ENCODE results near the gene CD72.
"Not testable (repeated sequence)": the region's sequence is repeated elsewhere in the genome, so short reads cannot be mapped to it uniquely, and the experiment has no call there.

CD72 gene

GRCh38 chr9:35617548-35617947 lies 665 bp downstream of the CD72 start:
- no peak for DNase-seq (ENCODE audit: low read depth, low spot score)

DNA sequence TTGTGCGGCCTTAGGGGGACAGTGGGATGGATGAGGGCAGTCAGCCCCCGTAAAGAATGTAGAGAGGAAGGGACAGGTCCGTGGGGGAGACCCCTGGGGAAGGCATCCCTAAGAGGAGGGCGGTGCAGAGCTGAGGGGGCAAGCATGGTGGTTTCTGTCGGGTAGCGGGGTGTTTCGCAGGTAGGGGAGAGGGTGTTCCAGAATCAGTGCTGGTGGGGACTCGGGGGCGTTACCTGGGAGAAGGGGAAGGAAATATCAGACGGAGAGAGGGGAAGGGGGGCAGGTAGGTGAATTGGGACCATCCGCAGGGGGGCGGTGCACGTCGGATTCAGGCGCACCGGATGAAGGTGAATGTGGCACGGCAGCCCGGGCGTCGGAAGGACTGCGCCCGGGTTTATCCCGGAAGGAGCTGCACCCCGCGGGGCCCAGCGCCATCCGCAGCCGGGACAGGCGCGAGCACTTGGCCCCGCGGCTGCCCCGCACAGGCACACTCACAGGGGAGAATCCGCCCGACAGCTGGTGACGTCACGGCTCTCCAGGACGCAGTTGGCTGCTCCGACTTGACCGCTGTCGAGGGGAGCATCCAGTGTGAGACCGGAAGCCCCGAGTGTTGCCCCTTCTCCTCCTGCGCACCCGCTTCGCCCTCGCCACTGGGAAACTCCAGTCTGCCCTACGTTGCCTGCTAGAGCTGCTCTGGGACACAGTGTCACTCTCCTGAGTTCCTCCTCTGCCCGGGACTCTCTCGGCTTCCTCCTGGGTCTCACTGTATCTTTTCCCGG lies 1.3 kb downstream of the CD72 start:
- no peak for DNase-seq (ENCODE audit: low read depth, low spot score)

- DNase-seq (ENCODE audit: low read depth, low spot score) = no peak
These were observed 2.1 kb downstream of the CD72 start for GRCh38 chr9:35615981-35616680.

DNA sequence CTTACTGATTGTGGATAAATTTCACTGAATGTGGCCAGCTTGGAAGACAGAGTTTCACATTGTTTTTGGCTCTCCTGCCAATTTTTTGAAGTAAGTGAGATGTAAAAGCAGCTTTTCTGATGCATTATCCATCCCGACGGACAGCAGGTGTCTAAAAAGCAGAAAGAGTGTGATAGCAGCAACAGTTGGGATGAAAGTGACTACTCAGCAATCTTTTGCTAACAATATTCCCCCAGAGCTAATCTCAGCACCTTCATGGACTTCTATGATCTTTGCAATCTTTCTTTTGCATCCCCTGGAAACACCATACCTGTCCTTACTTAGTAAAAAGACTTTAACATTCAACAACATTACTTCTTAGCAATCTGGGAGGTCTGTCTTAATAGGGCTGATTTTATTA lies 5.4 kb downstream of the CD72 start:
- no peak for DNase-seq (ENCODE audit: low read depth, low spot score)

DNA sequence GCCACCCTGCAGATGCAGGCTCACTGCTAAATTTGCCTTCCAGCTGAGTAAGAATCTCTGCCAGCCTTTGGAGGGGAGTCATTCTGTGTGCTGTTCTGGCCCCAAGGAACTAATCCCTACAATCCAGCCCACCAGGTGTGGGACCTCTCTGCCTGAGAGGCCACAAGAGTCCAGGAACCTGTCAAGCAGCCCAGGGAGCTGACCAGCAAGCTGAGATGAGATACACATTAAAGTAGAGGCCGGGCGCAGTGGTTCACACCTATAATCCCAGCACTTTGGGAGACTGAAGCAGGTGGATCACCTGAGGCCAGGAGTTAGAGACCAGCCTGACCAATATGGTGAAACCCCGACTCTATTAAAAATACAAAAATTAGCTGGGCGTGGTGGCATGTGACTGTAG lies 6.1 kb downstream of the CD72 start:
- DNase-seq (ENCODE audit: low read depth, low spot score) = not testable (repeated sequence)

DNA sequence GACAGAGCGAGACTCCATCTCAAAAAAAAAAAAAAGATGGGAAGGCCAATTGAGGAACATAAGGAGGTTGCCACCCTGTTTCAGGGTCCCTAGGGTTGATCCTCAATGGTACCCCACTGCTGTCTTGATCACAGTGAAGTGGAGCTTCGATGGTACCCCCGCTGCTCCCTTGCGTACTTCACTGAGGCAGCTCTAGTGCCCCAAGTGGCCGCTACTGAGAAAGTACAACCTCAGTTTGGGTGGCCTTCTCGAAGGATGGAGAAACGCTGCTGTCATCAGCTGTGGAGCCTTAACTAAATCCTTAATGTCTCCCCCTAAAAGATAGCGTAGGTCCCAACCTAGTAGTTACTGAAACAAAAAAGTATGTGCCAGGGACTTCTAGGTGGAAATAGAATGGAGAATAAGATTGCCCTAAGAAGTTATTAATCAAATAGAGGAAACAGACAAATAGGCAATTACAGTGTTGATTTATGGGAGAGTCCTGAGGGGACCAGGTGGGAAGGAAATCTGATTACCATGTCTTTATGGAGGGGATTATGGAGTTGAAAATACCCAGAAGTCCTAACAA lies 6.9 kb downstream of the CD72 start:
- peak; percentile 29 for DNase-seq (ENCODE audit: low read depth, low spot score)

DNA sequence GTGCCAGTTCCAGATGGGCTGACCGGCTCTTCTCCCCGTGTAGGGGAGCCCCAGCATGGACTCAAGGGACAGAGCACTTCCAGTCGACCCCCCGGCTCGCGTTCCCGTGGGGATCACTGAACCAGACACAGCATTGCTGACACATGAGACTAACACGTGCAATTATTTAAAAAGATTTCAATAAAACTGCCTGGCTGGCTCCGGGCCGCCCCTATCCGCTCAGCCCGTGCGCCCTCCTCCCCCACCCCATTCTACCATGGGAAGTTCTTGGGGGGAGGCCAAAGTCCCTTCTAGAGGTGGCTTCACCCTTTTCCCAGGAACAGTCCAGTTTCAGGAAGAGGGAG lies 8.4 kb downstream of the CD72 start:
- no peak for DNase-seq (ENCODE audit: low read depth, low spot score)

- no peak for DNase-seq (ENCODE audit: low read depth, low spot score)
These were observed 9.0 kb downstream of the CD72 start for GRCh38 chr9:35609001-35609819.

- DNase-seq (ENCODE audit: low read depth, low spot score) = no peak
These were observed 10.0 kb downstream of the CD72 start for GRCh38 chr9:35608221-35608620.

DNA sequence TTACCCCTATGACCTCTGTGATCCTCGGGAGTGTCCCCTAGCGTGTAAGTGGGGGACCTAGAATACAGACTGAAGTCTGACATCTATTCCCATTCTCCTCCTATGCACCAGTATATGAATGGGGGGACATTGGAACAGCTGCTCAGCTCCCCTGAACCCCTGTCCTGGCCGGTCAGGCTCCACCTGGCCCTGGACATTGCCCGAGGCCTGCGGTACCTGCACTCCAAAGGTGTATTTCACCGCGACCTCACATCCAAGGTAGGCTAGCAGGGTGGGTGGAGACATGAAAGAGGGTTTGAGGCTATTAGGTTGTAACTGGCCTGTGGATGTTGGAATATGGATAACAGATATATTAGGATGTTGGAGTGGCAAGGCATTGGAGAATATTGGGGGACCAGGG lies 11.5 kb downstream of the CD72 start:
- no peak for DNase-seq (ENCODE audit: low read depth, low spot score)

- no peak for DNase-seq (ENCODE audit: low read depth, low spot score)
These were observed 12.1 kb downstream of the CD72 start for GRCh38 chr9:35606138-35606504.

DNA sequence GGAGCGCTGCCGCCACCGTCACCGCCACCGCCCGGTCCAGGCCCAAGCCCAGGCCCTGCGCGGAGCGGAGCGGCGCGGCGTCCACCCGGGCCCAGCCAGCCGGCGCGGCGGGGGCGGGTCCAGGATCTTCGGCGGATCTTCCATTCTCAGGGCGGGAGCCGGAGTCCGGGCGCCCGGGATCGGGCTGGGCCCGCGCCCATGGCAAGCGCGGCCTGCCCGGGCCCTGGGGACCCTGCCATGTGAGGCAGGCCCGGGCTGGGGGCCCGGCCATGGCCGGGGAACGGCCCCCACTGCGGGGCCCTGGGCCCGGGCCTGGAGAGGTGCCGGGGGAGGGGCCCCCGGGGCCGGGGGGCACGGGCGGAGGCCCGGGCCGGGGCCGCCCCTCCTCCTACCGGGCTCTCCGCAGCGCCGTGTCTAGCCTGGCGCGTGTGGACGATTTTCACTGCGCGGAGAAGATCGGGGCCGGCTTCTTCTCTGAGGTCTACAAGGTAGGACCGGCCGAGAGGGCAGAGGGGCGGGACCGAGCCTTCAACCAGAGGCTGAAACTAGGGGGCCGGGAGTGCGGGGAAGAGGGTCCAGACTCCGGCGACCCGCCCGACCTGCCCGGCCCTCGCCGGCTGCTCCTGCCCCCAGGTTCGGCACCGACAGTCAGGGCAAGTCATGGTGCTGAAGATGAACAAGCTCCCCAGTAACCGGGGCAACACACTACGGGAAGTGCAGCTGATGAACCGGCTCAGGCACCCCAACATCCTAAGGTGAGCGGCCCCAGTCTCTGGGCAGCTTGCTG lies 12.7 kb downstream of the CD72 start:
- DNase-seq (ENCODE audit: low read depth, low spot score) = no peak

GRCh38 chr9:35604578-35605350 lies 13.4 kb downstream of the CD72 start, which contains the start of gene TESK1:
Gene TESK1 (plus strand): TSS chr9:35605262. CDS start chr9:35605620, 358 bp downstream.
- peak; percentile 63 for DNase-seq (ENCODE audit: low read depth, low spot score)

- peak; percentile 99 for DNase-seq (ENCODE audit: low read depth, low spot score)
These were observed 14.1 kb downstream of the CD72 start for GRCh38 chr9:35603986-35604577.

DNA sequence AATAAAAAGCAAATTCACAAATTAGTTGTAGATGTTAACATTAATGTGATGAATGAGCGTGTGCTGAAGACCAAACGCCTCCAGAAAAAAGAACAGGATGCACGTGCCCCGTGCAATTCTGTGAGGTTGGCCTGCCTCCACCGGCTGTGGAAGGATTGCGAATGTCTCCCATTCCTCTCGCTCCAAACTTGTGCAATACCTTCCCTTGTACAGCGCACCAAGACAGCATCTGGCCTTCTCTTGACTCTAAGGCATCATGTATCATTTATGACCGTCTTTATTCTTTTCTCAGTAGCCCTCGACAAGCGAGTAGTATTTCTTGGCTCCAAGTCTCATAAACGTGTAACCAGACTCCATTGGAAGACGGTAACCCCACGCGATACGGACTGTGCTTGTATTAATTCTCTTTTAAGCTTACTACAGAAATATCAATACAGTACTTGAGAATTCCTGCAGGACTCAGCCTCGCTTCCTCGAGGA lies 14.7 kb downstream of the CD72 start:
- DNase-seq (ENCODE audit: low read depth, low spot score) = no peak

DNA sequence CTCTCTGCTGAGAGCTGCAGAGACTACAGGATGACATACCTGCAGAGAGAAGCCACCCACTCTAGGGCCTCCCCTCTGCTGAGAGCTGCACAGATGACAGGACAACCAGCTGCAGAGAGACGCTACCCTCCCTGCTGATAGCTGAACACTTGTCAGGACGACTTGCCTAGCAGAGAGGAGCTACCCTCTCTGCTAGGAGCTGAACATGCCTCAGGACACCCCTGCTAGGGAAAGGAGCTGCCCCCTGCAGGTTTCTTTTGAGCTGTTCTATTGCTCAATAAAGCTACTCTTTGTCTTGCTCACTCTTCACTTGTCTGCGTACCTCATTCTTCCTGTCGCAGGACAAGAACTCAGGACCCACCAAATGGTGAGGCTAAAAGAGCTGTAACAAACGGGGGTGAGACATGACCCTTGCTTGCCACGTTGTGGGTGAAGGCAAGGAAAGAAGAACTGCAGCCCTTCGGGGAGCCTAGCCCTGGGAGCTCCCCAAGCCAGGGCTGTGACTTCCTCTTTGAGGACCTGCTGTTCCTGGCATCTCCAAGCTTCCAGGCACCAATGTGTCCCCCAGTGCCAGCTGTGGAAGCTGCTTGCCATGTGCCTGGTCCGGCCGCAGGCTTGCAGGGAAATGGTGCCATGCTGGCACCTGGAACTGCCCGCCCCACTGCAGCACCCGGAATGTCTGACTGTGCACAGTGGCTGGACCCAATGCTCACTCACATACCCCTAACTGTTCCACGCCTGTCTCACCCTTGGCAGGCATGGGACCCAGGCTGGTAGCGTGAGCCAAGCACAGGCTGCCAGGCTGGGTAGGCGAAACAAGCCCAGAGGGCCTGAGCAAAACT lies 18.2 kb downstream of the CD72 start:
- DNase-seq (ENCODE audit: low read depth, low spot score) = no peak

DNA sequence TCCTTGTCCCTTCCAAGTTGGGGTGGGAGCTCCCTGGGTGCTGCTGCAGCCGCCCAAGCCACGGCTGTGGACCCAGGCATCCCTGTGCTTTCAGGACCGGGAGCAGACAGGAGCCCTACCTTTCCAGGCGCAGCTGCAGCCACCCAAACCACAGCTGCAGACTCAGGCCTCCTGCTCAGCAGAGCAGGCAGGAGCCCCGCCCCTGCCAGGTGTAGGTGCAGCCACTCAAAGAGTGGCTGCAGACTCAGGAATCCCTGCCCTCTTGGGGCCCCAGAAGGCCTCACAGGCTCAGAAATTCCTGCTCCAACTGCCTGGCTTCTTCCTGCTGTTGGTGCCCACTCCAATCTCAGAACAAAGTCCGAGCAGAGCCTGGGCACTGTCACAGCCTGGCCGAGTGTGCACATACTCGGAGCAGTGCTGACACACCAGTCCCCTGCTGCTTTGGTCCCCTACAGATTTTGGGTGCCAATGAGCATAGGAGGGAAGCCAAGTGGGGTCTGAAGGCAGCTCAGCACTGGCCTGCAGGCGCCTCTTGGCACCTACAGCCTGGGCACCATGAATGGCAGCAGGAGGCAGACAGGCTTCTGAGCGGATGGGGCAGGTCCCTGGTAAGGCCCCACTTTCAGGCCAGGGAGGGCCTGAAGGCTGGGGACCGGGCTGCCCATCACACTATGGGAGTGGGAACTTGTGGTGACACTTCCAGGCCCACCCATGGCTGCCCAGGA lies 19.2 kb downstream of the CD72 start:
- DNase-seq (ENCODE audit: low read depth, low spot score) = no peak

- not testable (repeated sequence) for DNase-seq (ENCODE audit: low read depth, low spot score)
These were observed 21.3 kb downstream of the CD72 start for GRCh38 chr9:35596907-35597306.
